Activated CD4-positive, alpha-beta T cell treated with anti-CD3 and anti-CD28 coated beads for 1 hour (primary cell): Measurements from ENCODE around the gene RNF135.
"Not testable (repeated sequence)": the region's sequence is repeated elsewhere in the genome, so short reads cannot be mapped to it uniquely, and the experiment has no call there.

ENCODE experiments used
- DNase-seq: peaks from one replicate; pipeline ENCODE4 v3.0.0-alpha.2; 2020

Gene RNF135

DNA sequence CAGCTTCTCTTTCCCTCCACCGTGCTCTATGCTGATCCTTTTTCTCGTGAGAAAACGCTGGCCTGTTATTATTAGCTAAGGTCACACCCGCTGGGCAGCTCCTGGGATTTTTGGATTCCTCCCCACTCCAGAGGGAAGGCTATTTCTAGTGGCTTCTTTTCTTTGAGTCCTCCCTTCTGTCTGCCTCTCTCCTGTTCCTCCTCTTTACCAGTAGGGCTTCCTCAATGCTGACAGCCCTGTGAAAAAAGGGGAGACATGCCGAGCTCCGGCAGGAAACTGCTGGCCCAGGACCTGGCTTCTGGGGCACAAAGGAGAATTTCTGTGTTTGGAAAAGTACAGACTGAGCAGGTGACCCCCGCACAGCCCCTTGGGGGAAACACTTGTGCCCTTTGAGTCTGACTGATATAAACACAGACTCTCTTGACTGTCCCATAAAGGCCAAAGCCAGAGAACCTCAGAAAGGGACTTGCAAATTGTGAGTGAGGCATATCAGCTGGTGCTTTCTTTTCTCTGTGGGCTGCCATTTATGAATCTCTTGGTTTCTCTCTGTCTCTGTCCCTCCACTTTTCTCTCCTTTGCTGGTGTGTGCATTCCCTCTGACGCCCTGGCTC lies 14.0 kb upstream of the RNF135 start:
- DNase-seq = no peak

DNA sequence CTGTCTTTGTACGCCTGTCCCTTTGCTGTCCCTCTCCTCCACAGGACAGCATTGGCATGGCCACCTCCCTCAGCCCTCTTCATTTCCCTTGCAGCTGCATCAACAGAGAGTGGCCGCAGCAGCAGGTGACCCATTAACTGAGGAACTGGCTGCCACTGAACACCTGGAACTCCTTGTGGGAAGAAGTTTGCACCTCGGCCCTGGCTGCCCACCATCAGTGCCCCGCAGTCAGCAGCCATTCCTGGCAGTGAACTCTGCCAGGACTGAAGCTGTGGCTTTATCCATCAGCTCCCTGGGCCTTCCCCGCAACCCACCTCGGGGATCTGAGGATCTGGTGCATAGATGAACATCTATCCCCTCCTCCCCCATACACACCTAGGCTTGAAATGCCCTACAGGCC lies 13.1 kb upstream of the RNF135 start:
- DNase-seq = no peak

DNA sequence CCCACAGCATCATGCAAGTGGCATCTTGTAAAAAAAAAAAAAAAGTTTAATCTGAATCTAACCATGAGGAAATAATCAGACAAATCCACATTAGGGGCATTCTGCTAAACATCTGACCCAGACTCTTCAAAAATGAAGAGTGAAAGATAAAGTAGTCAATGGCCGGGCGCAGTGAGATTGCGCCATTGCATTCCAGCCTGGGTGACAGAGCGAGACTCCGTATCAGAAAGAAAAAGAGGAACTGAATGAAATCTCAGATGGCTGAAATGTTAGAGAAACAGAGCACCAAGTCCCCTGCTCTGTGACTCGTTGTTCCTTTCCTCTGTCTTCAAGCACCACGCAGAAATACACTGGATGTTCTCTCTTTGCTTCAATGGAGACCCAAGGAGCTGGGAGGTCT lies 12.7 kb upstream of the RNF135 start:
- no peak for DNase-seq

DNA sequence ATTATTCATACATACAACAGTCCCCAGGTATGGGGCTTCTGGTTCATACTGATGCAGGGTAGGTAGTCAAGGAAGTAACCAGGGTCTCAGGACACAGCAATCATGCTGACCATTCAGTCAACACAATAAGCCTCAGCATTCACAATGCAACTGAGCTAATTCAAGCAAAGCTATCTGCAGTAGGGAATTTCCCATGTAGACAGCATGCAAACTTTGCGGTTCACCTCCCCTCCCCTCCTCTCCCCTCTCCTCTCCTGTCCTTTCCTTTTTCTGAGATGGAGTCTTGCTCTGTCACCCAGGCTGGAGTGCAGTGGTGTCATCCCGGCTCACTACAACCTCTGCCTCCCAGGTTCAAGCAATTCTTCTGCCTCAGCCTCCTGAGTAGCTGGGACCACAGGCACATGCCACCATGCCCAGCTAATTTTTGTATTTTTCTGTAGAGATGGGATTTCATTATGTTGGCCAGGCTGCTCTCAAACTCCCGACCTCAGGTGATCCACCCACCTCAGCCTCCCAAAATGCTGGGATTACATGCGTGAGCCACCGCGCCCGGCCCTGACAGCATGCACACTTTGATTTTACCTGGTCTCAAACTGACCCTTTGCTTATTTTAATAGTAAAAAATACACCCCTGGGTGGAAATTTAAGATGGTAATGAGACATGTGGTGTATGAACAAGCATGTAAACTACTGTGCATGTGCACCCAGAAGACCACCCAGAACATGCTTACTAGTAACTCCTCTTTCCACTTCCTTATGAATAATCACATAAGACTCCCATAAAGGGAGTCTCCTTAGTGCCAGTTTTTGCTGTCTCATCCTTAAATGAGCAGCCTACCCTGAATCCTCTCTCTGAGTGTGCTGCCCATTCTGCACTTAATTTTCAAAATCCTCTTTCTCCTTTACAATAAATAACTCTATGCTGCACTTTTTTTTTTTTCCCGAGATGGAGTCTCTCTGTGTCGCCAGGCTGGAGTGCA lies 9.3 kb upstream of the RNF135 start:
- no peak for DNase-seq

DNA sequence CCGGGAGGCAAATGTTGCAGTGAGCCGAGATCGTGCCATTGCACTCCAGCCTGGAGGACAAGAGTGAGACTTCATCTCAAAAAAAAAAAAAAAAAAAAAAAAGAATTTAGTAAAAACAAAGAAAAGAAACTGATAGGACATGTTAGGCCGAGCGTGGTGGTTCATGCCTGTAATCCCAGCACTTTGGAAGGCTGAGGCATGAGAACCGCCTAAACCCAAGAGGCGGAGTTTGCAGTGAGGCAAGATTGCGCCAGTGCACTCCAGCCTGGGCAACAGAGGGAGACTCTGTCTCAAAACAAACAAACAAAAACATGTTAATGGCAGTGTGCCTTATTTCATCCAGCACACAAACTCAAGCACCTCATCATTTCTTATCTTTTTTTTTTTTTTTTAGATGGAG lies 6.5 kb upstream of the RNF135 start:
- DNase-seq = not testable (repeated sequence)

DNA sequence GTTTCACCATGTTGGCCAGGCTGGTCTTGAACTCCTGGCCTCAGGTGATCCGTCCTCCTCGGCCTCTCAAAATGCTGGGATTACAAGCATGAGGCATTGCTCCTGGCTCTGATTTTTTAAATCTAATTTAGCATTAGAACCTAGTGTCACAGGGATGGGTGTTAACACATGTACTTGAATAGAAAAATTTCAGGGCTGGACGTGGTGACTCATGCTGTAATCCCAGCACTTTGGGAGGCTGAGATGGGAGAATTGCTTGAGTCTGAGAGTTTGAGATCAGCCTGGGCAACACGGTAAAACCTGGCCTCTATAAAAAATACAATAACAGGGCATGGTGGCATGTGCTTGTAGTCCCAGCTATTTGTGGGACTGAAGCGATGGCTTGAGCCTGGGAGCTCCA lies 6.0 kb upstream of the RNF135 start:
- no peak for DNase-seq

DNA sequence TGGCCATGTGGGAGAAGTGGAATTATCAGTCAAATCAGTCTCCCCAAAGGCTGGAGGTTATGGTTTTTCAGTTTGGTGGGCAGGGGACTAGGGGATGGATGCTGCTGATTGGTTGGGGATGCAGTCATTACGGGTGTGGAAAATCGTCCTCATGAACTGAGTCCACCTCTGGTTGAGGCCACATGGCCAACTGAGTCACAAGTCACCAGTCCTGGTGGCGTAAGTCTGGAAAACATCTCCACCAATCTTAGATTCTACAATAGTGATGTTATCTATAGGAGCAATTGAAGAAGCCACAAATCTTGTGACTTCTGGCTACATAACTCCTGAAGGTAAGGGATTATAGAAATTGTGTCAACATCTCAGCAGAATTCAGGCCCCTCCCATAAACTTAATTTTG lies 5.2 kb upstream of the RNF135 start:
- no peak for DNase-seq

DNA sequence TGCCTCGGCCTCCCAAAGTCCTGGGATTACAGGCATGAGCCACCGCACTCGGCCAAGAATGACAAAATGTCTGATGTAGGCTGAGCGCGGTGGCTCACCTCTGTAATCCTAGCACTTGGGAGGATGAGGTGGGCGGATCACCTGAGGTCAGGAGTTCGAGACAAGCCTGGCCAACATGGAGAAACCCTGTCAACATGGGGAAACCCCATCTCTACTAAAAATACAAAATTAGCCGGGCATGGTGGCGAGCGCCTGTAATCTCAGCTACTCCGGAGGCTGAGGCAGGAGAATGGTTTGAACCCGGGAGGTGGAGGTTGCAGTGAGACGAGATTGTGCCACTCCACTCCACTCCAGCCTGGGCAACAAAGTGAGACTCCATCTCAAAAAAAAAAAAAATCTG lies 2.9 kb upstream of the RNF135 start:
- DNase-seq = not testable (repeated sequence)

DNA sequence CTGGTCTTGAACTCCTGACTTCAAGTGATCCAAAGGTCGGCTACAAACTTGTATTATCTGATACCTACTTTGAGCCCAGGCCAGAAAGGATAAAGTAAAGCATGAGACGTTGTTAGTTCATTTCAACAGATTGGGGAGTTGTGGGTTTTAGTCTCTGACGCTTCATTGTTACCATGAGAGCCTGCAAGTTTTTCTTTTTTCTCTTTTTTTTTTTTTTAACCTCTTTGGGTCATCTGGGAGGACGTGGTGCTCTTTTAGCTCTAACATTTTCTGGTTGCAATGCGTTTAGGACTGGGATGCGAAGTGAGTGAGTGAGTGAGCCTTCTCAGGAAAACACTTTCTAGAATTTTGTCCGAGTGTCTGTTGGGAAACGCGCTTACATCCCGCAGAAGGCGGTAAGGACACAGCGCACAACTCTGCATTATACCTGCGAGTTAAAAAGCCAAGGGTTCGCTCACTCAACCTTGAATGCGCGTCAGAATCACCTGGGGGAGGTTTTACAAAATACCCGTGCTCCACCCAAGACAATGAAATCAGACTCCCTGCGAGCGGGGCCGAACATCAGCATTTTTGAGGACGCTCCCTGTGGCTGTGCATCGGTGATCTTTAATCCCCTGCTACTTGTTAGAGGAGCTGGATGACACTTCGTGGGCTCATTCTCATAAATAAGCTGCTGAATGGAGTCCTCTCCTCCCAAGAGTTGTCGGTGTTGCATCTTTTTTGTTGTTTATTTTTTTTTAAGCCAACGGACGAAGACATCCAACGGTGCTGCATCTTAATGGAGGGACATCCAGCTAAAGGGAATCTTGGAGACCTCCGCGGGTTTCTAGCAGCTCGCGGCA lies 629 bp upstream of the RNF135 start:
- no peak for DNase-seq

DNA sequence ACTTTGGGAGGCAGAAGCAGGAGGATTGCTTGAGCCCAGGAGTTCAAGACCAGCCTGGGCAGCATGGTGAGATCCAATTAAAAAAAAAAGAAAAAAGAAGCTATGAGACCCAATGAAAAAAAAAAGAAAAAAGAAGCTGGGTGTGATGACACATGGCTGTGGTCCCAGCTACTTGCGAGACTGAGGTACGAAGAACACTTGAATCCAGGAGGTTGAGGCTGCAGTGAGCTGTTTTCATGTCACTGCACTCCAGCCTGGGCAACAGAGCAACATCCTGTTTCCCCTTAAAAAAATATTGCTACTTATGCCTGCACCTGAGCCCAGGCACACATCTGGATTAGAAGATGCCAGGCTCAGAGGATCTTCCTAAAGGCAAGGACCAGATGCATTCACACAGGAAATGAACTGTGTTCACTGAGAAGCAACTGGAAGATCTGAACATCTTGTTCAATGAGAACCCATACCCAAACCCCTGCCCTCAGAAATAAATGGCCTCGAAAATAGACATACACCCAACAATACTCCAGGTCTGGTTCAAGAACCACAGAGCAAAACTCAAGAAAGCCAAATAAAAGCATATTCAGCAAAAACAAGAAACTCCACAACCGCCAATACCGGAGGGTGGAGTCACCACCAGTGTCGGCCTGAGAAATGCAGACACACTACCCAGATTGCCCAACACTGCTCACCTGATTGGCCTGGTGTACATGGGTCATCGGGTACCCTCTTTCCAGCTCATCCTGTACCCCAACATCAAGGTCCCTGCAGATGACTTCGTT lies 4.4 kb downstream of the RNF135 start:
- no peak for DNase-seq

DNA sequence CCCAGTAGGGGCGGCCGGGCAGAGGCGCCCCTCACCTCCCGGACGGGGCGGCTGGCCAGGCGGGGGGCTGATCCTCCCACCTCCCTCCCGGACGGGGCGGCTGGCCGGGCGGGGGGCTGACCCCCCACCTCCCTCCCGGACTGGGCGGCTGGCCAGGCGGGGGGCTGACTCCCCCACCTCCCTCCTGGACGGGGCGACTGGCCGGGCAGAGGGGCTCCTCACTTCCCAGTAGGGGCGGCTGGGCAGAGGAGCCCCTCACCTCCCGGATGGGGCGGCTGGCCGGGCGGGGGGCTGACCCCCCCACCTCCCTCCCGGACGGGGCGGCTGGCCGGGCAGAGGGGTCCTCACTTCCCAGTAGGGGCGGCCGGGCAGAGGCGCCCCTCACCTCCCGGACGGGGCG lies 9.1 kb downstream of the RNF135 start:
- not testable (repeated sequence) for DNase-seq

DNA sequence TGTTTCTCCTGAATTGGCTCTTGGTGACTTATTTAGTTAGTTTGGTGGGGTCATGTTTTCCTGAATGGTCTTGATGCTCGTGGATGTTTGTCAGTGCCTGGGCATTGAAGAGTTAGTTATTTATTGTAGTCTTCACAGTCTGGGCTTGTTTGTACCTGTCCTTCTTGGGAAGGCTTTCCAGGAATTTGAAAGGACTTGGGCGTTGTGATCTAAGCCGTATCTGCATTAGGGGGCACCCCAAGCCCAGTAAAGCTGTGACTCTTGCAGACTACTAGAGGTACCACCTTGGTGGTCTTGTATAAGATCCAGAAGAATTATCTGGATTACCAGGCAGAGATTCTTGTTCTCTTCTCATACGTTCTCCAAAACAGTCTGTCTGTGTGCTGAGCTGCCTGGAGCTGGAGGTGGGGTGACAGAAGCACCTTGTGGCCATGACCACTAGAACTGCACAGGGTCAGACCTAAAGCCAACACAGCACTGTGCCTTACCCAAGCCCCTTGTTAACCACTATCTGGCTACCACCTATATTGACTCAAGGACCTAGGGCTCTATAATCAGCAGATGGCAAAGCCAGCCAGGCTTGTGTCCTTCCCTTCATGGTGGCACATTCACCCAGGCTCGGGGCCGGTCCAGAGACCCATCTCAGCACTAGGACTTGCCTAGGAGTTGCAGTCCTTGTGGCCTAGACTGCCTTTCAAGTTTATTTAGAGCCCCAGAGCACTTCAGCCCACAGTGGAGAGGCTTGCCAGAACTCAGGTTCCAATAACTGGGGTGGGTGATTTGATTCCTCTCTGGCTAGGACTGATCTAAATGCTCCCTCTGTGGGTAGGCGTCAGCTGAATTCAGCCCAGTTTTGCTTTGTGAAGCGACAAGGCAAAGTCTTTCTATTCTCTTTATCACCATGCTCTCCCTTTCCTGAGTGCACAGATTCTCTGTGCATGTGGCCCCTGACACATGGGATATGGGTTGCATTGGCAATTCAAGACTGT lies 11.0 kb downstream of the RNF135 start:
- DNase-seq = no peak

DNA sequence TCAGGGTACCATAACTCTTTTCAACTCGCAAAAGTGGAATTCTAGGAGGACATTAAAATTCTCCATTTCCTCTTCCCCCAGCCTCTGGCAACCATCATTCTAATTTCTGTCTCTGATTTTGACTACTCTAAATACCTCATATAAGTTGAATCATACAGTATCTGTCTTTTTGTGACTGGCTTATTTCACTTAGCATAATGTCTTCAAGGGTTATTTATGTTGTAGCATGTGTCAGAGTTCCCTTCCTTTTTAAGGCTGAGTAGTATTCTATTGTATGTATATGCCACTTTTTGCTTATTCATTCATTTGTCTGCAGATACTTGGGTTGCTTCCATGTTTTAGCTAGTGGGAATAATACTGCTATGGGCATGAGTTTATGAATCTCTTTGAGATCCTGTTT lies 12.0 kb downstream of the RNF135 start:
- no peak for DNase-seq

DNA sequence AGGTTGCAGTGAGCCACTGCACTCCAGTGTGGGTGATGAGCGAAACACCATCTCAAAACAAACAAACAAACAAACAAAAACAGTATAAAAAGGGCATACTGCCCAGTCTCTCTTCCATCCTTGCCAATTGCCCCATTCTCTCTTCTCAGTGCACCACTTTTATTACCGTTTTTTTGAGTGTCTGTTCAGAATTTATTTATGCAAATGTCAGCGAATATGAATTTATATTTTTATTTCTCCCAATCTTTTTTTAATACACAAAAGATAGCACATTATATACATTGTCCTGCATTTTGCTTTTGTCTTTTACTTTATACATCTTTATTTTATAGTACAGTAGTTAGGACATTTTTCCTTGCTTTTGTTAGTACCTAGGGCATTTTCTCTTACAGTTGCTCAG lies 19.6 kb downstream of the RNF135 start:
- DNase-seq = no peak

DNA sequence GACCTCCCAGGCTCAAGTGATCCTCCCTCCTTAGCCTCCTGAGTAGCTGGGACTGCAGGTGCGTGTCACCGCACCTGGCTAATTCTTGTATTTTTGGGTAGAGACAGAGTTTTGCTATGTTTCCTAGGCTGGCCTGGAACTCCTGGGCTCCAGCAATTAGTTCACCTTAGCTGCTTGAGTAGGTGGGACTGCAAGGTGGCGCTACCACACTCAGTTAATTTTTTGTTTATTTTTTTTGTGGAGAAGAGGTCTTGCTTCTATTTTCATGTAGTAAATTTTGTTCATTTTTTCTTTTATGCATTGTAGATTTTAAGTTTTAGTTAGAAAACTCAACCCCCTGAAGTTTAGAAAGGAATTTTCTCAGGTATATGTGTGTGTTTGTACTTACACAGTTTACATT lies 21.7 kb downstream of the RNF135 start:
- no peak for DNase-seq

DNA sequence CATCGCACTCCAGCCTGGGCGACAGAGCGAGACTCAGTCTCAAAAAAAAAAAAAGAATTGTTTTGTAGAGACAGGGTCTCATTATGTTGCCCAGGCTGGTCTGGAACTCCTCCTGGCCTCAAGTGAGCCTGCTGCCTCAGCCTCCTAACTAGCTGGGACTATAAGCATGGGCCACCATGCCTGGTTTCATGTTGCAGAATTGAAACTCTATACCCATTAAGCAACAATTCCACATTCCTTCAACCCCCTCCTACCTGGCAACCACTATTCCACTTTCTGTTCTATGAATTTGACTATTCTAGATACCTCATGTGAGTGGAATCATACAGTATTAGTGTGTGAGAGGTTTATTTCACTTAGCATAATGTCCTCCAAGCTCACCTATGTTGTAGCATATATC lies 24.5 kb downstream of the RNF135 start:
- no peak for DNase-seq

DNA sequence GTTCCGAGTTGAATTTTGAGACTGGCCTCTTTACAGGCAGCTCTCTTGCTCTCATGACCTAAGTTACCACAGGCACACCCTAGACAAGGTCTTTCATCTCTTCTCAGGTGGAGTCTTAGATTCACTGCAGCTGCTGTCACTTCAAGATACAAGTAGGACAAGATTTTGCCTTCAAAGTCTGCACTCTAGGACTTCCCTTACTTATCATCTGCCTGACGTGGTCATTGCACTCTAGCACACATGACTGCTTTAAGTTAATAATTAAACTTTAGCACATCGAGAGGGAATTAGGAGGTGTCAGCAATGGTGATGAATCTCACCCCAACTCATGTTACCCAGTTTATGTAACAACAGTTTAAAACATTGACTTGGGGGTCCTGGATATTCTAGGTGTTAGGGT lies 25.6 kb downstream of the RNF135 start:
- no peak for DNase-seq

DNA sequence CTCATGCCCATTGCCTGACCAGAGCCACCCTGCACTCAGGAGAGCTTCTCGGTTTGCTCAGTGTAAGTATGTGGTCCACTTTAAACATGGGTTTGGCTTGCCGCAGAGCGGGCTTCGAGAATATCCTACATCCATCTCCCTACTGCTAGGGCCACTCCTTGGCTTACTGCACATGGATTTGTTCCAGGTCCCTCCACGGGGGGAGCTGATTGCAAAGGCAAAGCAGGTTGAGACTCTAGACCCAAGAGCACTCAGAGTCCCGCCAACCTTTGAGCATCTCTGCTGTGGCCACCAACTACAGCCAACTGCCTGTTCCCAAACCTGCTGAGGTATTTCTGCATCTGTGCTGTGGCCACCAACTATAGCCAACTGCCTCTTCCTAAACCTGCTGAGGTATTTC lies 26.4 kb downstream of the RNF135 start:
- DNase-seq = no peak

DNA sequence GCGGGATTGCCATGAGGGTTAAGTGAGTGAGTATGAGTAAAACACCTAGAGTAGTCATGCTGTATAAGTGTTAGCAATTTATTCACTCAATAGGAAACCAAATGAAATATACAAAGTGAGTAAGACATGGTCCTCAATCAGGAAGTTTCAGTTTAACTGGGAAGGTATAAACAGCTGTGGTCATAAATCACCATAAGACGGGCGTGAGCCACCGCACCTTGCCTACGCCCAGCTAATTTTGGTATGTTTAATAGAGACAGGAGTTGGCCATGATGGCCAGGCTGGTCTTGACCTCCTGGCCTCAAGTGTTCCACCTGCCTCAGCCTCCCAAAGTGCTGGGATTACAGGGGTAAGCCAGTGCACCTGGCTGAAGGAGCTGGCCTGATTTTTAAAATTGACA lies 27.0 kb downstream of the RNF135 start:
- DNase-seq = no peak

DNA sequence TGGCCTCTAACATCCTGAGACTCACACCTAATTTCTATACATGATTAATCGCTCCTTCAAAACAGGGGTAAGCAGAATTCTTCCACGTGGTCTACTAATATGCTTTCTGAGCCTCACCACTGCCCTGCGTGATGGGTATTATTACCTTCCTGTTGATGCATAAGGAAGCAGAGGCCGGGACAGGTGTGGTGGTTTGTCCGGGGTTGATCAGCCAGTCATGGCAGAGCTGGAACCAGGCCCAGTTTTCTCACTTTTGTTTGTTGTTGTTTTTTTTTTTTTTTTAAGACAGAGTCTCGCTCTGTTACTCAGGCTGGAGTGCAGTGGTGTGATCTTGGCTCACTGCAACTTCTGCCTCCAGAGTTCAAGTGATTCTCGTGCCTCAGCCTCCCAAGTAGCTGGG lies 31.2 kb downstream of the RNF135 start:
- DNase-seq = no peak

DNA sequence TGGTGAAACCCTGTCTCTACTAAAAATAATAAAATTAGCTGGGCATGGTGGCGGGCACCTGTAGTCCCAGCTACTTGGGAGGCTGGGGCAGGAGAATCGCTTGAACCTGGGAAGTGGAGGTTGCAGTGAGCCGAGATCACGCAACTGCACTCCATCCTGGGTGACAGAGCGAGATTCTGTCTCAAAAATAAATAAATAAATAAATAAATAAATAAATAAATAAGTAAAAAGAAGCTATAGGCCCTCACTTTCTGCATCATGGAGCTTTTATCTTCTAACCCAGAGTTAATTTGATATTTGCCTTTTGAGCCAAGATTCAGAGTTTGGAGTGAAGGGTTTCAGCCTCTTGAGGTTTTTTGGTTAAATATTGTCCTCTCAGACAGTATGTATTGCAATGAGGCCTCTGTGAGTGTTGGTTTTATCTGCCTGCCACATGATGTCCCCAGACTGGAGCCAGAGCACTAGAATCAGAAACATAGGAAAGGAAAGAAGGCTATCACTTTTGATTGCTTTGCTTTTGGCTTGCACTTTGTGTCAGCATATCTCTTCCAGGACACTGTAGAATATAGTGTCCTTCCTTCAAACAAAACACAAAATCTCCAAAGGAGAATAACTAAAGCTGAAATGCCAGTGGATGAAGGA lies 32.5 kb downstream of the RNF135 start:
- DNase-seq = no peak
